Upper lobe of left lung (tissue), 4 donors: ENCODE measurements around the gene ISCA2.

ENCODE experiments used
- POLR2AphosphoS5 ChIP-seq, 2 donors: sonication (generic); formaldehyde crosslinking; IDR thresholded peaks; one replicate each; pipeline ENCODE4 v1.5.1; 2017; ENCODE audit warnings: antibody characterized with exemption in 2 of 2
- TF ChIP-seq, protein P1 (sequence below), 6 experiments: fragments of 450-650 bp in 4 of 6; fragments of 200-600 bp in 2 of 6; sonication (generic) in 2 of 6; IDR thresholded peaks; one replicate each; pipeline ENCODE4 v1.5.1; 2016 to 2019; ENCODE audit warnings: antibody characterized with exemption in 6 of 6

DNA sequence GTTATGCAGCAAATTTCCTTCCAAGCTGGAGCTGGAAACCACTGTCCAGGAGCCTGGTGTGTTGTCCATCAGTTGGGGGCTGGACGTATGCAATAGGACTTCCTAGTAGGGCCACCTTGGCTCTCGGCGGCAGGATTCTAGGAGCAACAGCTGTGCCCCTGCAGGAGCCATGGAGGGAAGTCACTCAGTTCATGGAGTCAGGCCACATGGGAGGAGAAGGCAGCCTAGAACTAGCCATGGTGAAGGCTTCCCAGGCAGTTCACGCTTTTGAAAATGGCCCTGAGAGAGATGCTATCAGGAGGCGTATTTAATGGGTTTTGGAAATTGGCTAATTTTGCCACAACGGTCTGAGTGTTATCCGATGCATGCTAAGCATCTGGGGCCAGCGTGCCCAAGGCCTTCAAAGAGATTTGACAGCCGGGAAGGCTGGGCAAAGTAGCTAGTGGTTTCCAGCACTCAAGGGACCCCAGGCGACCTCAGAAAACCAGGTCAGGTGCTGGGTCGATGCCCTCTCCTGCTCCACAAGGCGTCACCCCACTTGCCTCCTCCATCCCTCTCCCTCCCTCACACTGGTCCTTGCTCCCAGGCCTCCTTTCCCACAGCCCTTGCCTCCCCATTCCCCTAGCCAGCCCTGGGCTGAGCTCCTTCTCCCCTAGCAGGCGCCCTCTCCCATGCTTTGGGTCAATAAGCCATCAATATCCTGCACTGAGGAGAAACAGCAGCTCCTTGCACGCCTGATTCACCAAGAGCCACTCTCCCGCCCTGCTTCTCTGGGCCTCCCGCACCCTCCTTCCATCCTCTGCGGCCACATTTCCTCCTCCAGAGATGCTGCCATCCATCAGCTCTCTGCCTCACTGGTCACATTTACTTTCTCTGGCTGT lies 36.6 kb upstream of the ISCA2 start:
- TF ChIP-seq, protein P1, sequence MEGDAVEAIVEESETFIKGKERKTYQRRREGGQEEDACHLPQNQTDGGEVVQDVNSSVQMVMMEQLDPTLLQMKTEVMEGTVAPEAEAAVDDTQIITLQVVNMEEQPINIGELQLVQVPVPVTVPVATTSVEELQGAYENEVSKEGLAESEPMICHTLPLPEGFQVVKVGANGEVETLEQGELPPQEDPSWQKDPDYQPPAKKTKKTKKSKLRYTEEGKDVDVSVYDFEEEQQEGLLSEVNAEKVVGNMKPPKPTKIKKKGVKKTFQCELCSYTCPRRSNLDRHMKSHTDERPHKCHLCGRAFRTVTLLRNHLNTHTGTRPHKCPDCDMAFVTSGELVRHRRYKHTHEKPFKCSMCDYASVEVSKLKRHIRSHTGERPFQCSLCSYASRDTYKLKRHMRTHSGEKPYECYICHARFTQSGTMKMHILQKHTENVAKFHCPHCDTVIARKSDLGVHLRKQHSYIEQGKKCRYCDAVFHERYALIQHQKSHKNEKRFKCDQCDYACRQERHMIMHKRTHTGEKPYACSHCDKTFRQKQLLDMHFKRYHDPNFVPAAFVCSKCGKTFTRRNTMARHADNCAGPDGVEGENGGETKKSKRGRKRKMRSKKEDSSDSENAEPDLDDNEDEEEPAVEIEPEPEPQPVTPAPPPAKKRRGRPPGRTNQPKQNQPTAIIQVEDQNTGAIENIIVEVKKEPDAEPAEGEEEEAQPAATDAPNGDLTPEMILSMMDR (IDR thresholded peaks at IDR 0.05) = no peak
- TF ChIP-seq POLR2AphosphoS5 (IDR thresholded peaks at IDR 0.05) = no peak
